HG03103 (cell line): ENCODE data around the gene HCK.

Source experiments
- ATAC-seq: cut with Tn5 transposase; IDR thresholded peaks from one replicate; pipeline ENCODE4 v1.9.1; 2021; ENCODE audit warnings: low read depth; ENCODE audit not compliant: unreplicated experiment

The HCK gene

GRCh38 chr20:32052090-32052777 lies at the start of gene HCK:
TSS of gene HCK (plus strand) at chr20:32052242.
- ATAC-seq: no peak

GRCh38 chr20:32003325-32003724 lies 48.7 kb upstream of the HCK start:
- ATAC-seq: no peak

GRCh38 chr20:32004963-32005362 lies 47.1 kb upstream of the HCK start:
- ATAC-seq: no peak

GRCh38 chr20:32006053-32006452 lies 46.0 kb upstream of the HCK start:
- no peak for ATAC-seq

GRCh38 chr20:32006841-32007786 lies 44.9 kb upstream of the HCK start:
- no peak for ATAC-seq

GRCh38 chr20:32007787-32008616 lies 44.0 kb upstream of the HCK start:
- ATAC-seq: no peak

- ATAC-seq: no peak
Observed at GRCh38 chr20:32009564-32009963, 42.5 kb upstream of the HCK start.

- ATAC-seq: no peak
Observed at GRCh38 chr20:32010101-32010500, 41.9 kb upstream of the HCK start, which contains the start of gene CCM2L. TSS of gene CCM2L (plus strand) at chr20:32010438. CDS start at chr20:32010455, 17 bp downstream.

GRCh38 chr20:32010666-32011065 lies 41.4 kb upstream of the HCK start:
- no peak for ATAC-seq

- no peak for ATAC-seq
Observed at GRCh38 chr20:32012159-32012688, 39.8 kb upstream of the HCK start.

- ATAC-seq: no peak
Observed at GRCh38 chr20:32013326-32013725, 38.7 kb upstream of the HCK start.

- ATAC-seq: no peak
Observed at GRCh38 chr20:32017711-32018251, 34.3 kb upstream of the HCK start.

GRCh38 chr20:32018269-32019155 lies 33.5 kb upstream of the HCK start:
- ATAC-seq: no peak

GRCh38 chr20:32019156-32019510 lies 32.9 kb upstream of the HCK start:
- ATAC-seq: no peak

GRCh38 chr20:32019563-32020463 lies 32.2 kb upstream of the HCK start:
- ATAC-seq: no peak

GRCh38 chr20:32021091-32021490 lies 31.0 kb upstream of the HCK start:
- ATAC-seq: no peak

GRCh38 chr20:32024683-32025295 lies 27.3 kb upstream of the HCK start:
- ATAC-seq: no peak

- no peak for ATAC-seq
Observed at GRCh38 chr20:32027643-32028042, 24.4 kb upstream of the HCK start.
